ENCODE results near the gene GPR143. TPM values are rescaled to one million over a fixed set of nuclear protein-coding genes. Genes with fewer than 3 reads are reported as not detected.

Gene GPR143
- total RNA-seq, 1 experiment from 2014 or later = 1.8 TPM

GRCh38 chrX:9730752-9731151 lies 34.9 kb downstream of the GPR143 start:
- Histone ChIP-seq H3K9ac (ENCODE audit: low read length) (no peak overlapping the region), H3K9me2 (ENCODE audit: insufficient read depth) (no peaks in the 10 kb centered on the region), H3K36me3 (ENCODE audit: control insufficient read depth in 1 of 2, insufficient read depth in 2 of 2, low read length in 2 of 2) (no peaks in the 10 kb centered on the region), H3K9me3 (ENCODE audit: control insufficient read depth in 1 of 2, insufficient read depth in 1 of 2, low read depth in 1 of 2, low read length in 2 of 2) (no peaks in the 10 kb centered on the region), H4K20me1 (ENCODE audit: insufficient read depth) (no peaks in the 10 kb centered on the region), H3K4me1 (ENCODE audit: control insufficient read depth in 1 of 2, insufficient read depth in 2 of 2, low read length in 2 of 2) (no peaks in the 10 kb centered on the region), H3K27me3 (ENCODE audit: insufficient read depth, low read length) (no peaks in the 10 kb centered on the region), H2AFZ (ENCODE audit: low read depth, low read length, poor library complexity, severe bottlenecking) (no peak overlapping the region), H3K79me2 (ENCODE audit: insufficient read depth, low read length) (no peaks in the 10 kb centered on the region), H3K27ac (ENCODE audit: low read depth, low read length) (no peak overlapping the region), H3K4me3 (replicated peaks in 1 of 2; ENCODE audit: low read depth in 1 of 2, low read length in 2 of 2) (no peak overlapping the region), H3K4me2 (ENCODE audit: low read length) (no peak overlapping the region)
- no peak for DNase-seq (ENCODE audit: low read depth, low spot score)
- ChIA-PET CTCF (no interaction called here), POLR2A (no interaction called here), RAD21 (ENCODE audit: low non-redundant PET in 1 of 2, low total read pairs in 2 of 2, uncharacterized antibody in 2 of 2, unreplicated experiment in 2 of 2) (no interaction called here)
- no peak for ATAC-seq
- TF ChIP-seq POLR2A (IDR thresholded peaks at IDR 0.05; ENCODE audit: borderline replicate concordance, extremely low read depth, insufficient read depth, insufficient read length) = no peak
- TF ChIP-seq EZH2phosphoT487 (IDR thresholded peaks at IDR 0.05; ENCODE audit: borderline replicate concordance) = no peak
- TF ChIP-seq CEBPB (IDR thresholded peaks at IDR 0.05; ENCODE audit: low read depth) = no peak
- TF ChIP-seq ZBTB33 (IDR thresholded peaks at IDR 0.05; ENCODE audit: extremely low read depth, insufficient replicate concordance, low read length) = no peak
- TF ChIP-seq EGR1 (IDR thresholded peaks at IDR 0.05; ENCODE audit: low read depth) = no peak
- TF ChIP-seq SIN3A (IDR thresholded peaks at IDR 0.05; ENCODE audit: low read depth) = no peak
- intact Hi-C loops (cut with micrococcal nuclease) = no loop called here
- no TSS peak for BruUV-seq (replicated peaks)

GRCh38 chrX:9730078-9730477 lies 35.6 kb downstream of the GPR143 start:
- RAD21 ChIA-PET (ENCODE audit: low non-redundant PET in 1 of 2, low total read pairs in 2 of 2, uncharacterized antibody in 2 of 2, unreplicated experiment in 2 of 2) = no interaction called here
- H3K36me3 ChIP-seq (ENCODE audit: control insufficient read depth in 1 of 2, insufficient read depth in 2 of 2, low read length in 2 of 2) = no peaks in the 10 kb centered on the region
- no peaks in the 10 kb centered on the region for H3K9me2 ChIP-seq (ENCODE audit: insufficient read depth)
- H3K9me3 ChIP-seq (ENCODE audit: control insufficient read depth in 1 of 2, insufficient read depth in 1 of 2, low read depth in 1 of 2, low read length in 2 of 2) = no peaks in the 10 kb centered on the region
- no peaks in the 10 kb centered on the region for H3K79me2 ChIP-seq (ENCODE audit: insufficient read depth, low read length)
- H3K27ac ChIP-seq (ENCODE audit: low read depth, low read length) = no peak overlapping the region
- H4K20me1 ChIP-seq (ENCODE audit: insufficient read depth) = no peaks in the 10 kb centered on the region
- BruUV-seq (replicated peaks) = no TSS peak
- H3K27me3 ChIP-seq (ENCODE audit: insufficient read depth, low read length) = no peaks in the 10 kb centered on the region
- no peak for DNase-seq (ENCODE audit: low read depth, low spot score)
- CTCF ChIA-PET = no interaction called here
- TF ChIP-seq CTCF (IDR thresholded peaks at IDR 0.05 in 2 of 3, conservative IDR thresholded peaks at IDR 0.05 in 1 of 3; ENCODE audit: borderline replicate concordance in 1 of 3, insufficient read depth in 1 of 3, low read depth in 2 of 3, low read length in 2 of 3) (no peak), EZH2 (IDR thresholded peaks at IDR 0.05) (no peak), POLR2AphosphoS5 (IDR thresholded peaks at IDR 0.05; ENCODE audit: low read depth, low read length) (no peak), POLR2A (IDR thresholded peaks at IDR 0.05; ENCODE audit: borderline replicate concordance, extremely low read depth, insufficient read depth, insufficient read length) (no peak)
- TF ChIP-seq, protein P1, sequence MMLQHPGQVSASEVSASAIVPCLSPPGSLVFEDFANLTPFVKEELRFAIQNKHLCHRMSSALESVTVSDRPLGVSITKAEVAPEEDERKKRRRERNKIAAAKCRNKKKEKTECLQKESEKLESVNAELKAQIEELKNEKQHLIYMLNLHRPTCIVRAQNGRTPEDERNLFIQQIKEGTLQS (IDR thresholded peaks at IDR 0.05) = no peak
- intact Hi-C loops (cut with micrococcal nuclease) = no loop called here
- H2AFZ ChIP-seq (ENCODE audit: low read depth, low read length, poor library complexity, severe bottlenecking) = no peak overlapping the region
- POLR2A ChIA-PET = no interaction called here
- ATAC-seq = no peak
- H3K4me2 ChIP-seq (ENCODE audit: low read length) = no peak overlapping the region
- no peak overlapping the region for H3K4me3 ChIP-seq (replicated peaks in 1 of 2; ENCODE audit: low read depth in 1 of 2, low read length in 2 of 2)
- H3K4me1 ChIP-seq (ENCODE audit: control insufficient read depth in 1 of 2, insufficient read depth in 2 of 2, low read length in 2 of 2) = no peaks in the 10 kb centered on the region
- no peak overlapping the region for H3K9ac ChIP-seq (ENCODE audit: low read length)
